Measurements from ENCODE around the gene STRIT1.
"Not testable (repeated sequence)": the region's sequence is repeated elsewhere in the genome, so short reads cannot be mapped to it uniquely, and the experiment has no call there.

Gene STRIT1

GRCh38 chr3:155262855-155263254 lies 30.6 kb downstream of the STRIT1 start:
- DNase-seq: not testable (repeated sequence)

- DNase-seq: no peak
These were observed 31.2 kb downstream of the STRIT1 start for GRCh38 chr3:155262295-155262694.

GRCh38 chr3:155254445-155254844 lies 39.0 kb downstream of the STRIT1 start:
- no peak for DNase-seq

GRCh38 chr3:155252535-155252934 lies 40.9 kb downstream of the STRIT1 start:
- DNase-seq: no peak

GRCh38 chr3:155252021-155252420 lies 41.5 kb downstream of the STRIT1 start:
- DNase-seq: no peak

- DNase-seq: no peak
These were observed 44.8 kb downstream of the STRIT1 start for GRCh38 chr3:155248531-155249187.

- DNase-seq: no peak
These were observed 48.8 kb downstream of the STRIT1 start for GRCh38 chr3:155244699-155245098.

GRCh38 chr3:155244216-155244615 lies 49.3 kb downstream of the STRIT1 start:
- no peak for DNase-seq

GRCh38 chr3:155243512-155243921 lies 50.0 kb downstream of the STRIT1 start:
- no peak for DNase-seq

GRCh38 chr3:155242342-155242741 lies 51.1 kb downstream of the STRIT1 start:
- DNase-seq: no peak

- no peak for DNase-seq
These were observed 51.9 kb downstream of the STRIT1 start for GRCh38 chr3:155241579-155241978.
